Stimulated activated CD4-positive, alpha-beta T cell treated with anti-CD3 and anti-CD28 coated beads, Interleukin-12 subunit alpha, Interleukin-12 subunit beta, amount 100 ng/mL, for 4 hours (primary cell): ENCODE measurements around the gene ZIC1.

Source experiments
- DNase-seq: peaks from one replicate; pipeline ENCODE4 v3.0.0-alpha.2; 2020

The ZIC1 gene

GRCh38 chr3:147397155-147397874 lies 11.8 kb upstream of the ZIC1 start:
- DNase-seq: no peak

- no peak for DNase-seq
These were observed 11.0 kb upstream of the ZIC1 start for GRCh38 chr3:147397875-147398812.

GRCh38 chr3:147398813-147399534 lies 10.2 kb upstream of the ZIC1 start:
- DNase-seq: no peak

- DNase-seq: no peak
These were observed 9.1 kb upstream of the ZIC1 start for GRCh38 chr3:147400111-147400510.

- DNase-seq: no peak
These were observed 8.2 kb upstream of the ZIC1 start for GRCh38 chr3:147400999-147401398.

GRCh38 chr3:147401421-147401820 lies 7.7 kb upstream of the ZIC1 start:
- DNase-seq: no peak

GRCh38 chr3:147402159-147402558 lies 7.0 kb upstream of the ZIC1 start:
- no peak for DNase-seq

- DNase-seq: no peak
These were observed 5.7 kb upstream of the ZIC1 start for GRCh38 chr3:147403511-147403910.

- no peak for DNase-seq
These were observed 5.0 kb upstream of the ZIC1 start for GRCh38 chr3:147404000-147404799.

- DNase-seq: no peak
These were observed 4.3 kb upstream of the ZIC1 start for GRCh38 chr3:147404800-147405230.

GRCh38 chr3:147405231-147406027 lies 3.7 kb upstream of the ZIC1 start:
- DNase-seq: no peak

GRCh38 chr3:147406028-147406931 lies 2.9 kb upstream of the ZIC1 start, which contains the start of gene ZIC4:
ZIC4 (minus strand) TSS chr3:147406543; CDS start chr3:147402797, 3,746 bp downstream.
- no peak for DNase-seq

- no peak for DNase-seq
These were observed 2.1 kb upstream of the ZIC1 start for GRCh38 chr3:147407114-147407497.

- no peak for DNase-seq
These were observed 1.5 kb upstream of the ZIC1 start for GRCh38 chr3:147407498-147408187.

GRCh38 chr3:147408188-147409100 lies 721 bp upstream of the ZIC1 start:
- no peak for DNase-seq

- DNase-seq: no peak
These were observed 956 bp downstream of the ZIC1 start for GRCh38 chr3:147410116-147410525.

GRCh38 chr3:147410526-147411237 lies 1.5 kb downstream of the ZIC1 start:
- no peak for DNase-seq

- DNase-seq: no peak
These were observed 2.2 kb downstream of the ZIC1 start for GRCh38 chr3:147411238-147411814.
